SK-N-MC (cell line): ENCODE results near the gene PTPA.

ENCODE experiments used
- DNase-seq: peaks from one replicate; pipeline ENCODE4 v3.0.0-alpha.2; 2011; ENCODE audit warnings: low read depth, low spot score
- H3K27ac ChIP-seq: fragments of 200-600 bp; sonication (generic); 2 replicates; pipeline ENCODE4 v1.5.1; 2016; ENCODE audit warnings: mixed run types
- H3K36me3 ChIP-seq: fragments of 200-600 bp; sonication (generic); 2 replicates; pipeline ENCODE4 v1.6.1; 2017; ENCODE audit warnings: antibody characterized with exemption, low read length, mixed read lengths; ENCODE audit not compliant: insufficient read depth
- H3K4me3 ChIP-seq: fragments of 200-600 bp; sonication (generic); 2 replicates; pipeline ENCODE4 v1.5.1; 2016
- H3K9ac ChIP-seq: fragments of 200-600 bp; sonication (generic); 2 replicates; pipeline ENCODE4 v1.8.0; 2017; ENCODE audit warnings: mixed run types, mixed read lengths; ENCODE audit not compliant: insufficient read length
- H3K9me3 ChIP-seq: fragments of 200-600 bp; sonication (generic); 2 replicates; pipeline ENCODE4 v1.6.1; 2017; ENCODE audit warnings: low read depth, mild to moderate bottlenecking, antibody characterized with exemption, low read length, moderate library complexity, mixed read lengths
- EZH2 ChIP-seq: fragments of 200-600 bp; sonication (generic); IDR thresholded peaks from one replicate; pipeline ENCODE4 v1.6.1; 2017; ENCODE audit warnings: antibody characterized with exemption
- FOXP2 ChIP-seq: optimal IDR thresholded peaks from 2 replicates; pipeline ENCODE3; 2011; ENCODE audit warnings: mild to moderate bottlenecking, moderate library complexity; ENCODE audit not compliant: insufficient read depth; ENCODE audit errors: extremely low read length, control extremely low read depth
- POLR2AphosphoS5 ChIP-seq: IDR thresholded peaks from 2 replicates; pipeline ENCODE4 v1.6.1; 2012; ENCODE audit warnings: mild to moderate bottlenecking, low read depth, low read length, borderline replicate concordance

PTPA gene

DNA sequence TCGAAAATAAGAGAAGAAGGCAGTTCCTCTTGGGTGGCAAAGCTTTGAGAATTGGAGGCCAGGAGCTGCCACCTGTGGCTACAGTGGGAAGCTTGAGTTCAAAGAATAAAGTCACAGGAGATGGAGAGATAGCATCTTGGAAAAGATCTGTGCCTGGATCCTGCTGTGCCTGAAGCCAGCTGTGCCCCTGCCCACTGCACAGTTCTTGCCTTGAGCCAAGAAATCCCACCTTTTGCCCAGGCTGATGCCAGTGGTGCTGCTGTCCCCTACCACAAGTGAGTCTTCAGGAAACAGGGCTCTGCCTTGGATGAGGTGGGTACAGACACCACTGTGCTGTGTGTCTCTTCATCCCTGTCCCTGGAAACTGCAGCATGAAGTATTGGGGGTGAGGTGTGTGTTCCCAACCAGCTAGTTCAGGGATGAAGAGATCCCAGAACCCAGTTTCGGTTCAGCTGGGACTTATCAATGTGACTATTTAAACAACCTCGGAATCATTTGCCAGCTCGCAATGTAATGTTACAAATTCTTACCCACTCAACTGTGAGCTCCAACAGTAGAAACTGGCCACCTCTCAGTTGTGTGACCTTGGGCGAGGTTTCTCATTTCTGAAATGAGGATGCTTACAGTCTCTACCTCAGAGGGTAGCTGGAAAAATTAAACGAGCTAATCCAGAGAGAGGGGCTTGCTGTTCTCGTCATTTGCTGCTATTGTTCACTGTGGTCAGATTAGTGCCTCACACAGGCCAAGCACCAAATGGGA is 61.0 kb downstream of the PTPA start:
- TF ChIP-seq EZH2 (no peak), FOXP2 (no peak), POLR2AphosphoS5 (no peak)
- H3K9ac ChIP-seq = no peak overlapping the region
- no peak for DNase-seq

DNA sequence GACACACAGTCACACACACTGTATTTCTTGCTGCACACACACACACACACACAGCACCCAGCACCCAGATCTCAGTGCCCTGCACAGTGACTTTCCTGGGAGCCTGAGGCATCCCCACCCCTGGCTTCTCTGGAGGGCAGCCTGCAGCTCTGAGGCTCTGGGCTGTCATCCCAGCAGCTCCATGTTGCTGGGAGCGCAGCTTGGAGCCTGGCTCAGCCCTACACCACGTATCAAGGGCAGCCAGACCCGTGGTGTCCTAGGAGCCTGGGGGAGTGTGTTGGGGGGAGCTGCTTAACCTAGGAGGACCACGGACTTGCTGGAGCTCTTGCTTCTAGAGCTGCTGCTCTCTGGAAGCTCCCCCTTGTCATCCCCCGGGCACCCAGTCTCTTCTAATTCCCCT is 61.6 kb downstream of the PTPA start:
- H3K27ac ChIP-seq = no peak overlapping the region
- DNase-seq = no peak
- no peak overlapping the region for H3K9ac ChIP-seq
- no peaks in the 10 kb centered on the region for H3K36me3 ChIP-seq
- H3K4me3 ChIP-seq = no peak overlapping the region
- no peaks in the 10 kb centered on the region for H3K9me3 ChIP-seq
- no peak for TF ChIP-seq POLR2AphosphoS5
- TF ChIP-seq FOXP2 = no peak
- TF ChIP-seq EZH2 = no peak

More for the DNA sequence above, 61.0 kb downstream of the PTPA start:
- Histone ChIP-seq H3K4me3 (no peak overlapping the region), H3K27ac (no peak overlapping the region), H3K36me3 (no peaks in the 10 kb centered on the region), H3K9me3 (no peaks in the 10 kb centered on the region)

DNA sequence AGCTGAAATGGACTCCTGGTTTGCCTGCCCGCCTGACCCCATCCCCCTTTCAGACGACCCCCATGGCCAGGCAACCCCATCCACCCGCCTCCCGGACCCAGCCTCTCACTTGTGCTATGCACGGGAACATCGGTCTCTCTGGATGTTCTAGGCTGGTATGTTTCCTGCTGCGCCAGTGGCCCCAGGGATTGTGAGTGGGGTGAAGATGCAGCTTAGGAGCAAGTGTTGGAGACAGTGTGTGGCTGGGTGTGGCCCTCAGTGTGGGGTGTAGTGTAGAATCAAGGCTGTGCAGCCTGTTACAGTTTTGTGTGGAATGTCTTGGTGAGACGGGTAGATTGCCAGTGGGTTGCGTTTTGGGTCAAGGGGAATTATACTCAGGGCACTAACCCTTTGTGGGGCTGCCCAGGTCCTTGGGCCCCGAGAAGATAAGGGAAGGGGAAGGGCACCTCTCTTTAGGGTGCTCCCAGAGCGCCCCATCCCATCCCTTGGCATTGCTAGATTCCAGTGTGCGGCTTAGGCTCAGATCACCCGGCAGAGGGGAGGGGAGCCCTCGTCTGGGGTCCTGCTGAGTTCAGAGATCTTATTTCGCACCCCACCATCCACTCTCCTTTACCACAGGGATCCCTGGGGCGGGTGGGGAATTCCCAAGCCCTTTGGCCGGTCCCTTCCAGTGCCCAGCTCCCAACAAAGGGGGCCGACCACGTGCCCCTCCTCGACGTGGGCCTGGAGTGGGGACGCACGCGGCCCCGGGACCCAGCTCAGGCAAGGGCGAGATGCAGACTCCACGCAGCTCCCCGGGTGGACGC is 62.3 kb downstream of the PTPA start:
- no peak overlapping the region for H3K27ac ChIP-seq
- DNase-seq = no peak
- peak overlapping the region; percentile 66 for H3K9ac ChIP-seq
- no peaks in the 10 kb centered on the region for H3K9me3 ChIP-seq
- TF ChIP-seq EZH2 (no peak), FOXP2 (no peak), POLR2AphosphoS5 (no peak)
- H3K4me3 ChIP-seq = peak overlapping the region; percentile 89
- no peaks in the 10 kb centered on the region for H3K36me3 ChIP-seq

DNA sequence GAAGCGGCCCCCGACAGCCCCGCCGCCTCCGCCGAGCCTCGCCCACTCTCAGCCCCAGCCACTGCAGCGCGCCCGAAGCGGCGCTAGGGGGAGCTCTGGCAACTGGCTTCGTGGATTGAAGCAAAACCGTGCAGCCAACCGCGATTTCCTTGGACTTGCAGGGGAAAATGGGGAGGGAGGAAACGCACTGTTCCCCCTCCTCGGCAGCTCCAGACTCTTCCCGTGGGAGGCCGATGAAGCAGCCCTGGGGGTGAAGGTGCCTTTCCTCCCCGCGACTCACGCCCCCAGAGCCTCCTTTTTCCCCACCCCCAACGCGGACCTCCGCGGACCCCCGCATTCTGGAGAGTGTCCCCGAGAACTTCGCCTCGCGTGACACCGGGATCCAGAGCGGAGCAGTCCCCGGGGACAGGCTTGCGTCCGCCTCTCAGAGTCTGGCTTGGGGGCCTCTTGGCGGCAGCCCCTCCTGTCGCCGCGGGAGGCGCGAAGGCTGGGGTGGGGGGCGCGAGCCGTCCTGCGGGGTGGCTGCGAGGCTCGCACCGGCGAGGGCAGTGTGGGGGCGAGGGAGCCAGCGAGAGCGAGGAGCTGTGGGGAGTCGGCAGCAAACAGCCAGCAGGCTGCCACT is 63.0 kb downstream of the PTPA start:
- TF ChIP-seq POLR2AphosphoS5 (no peak; the same call in 1 of the 2 replicates), FOXP2 (no peak), EZH2 (no peak)
- Histone ChIP-seq H3K4me3 (peak overlapping the region; percentile 89), H3K36me3 (no peaks in the 10 kb centered on the region), H3K27ac (peak overlapping the region; percentile 88), H3K9ac (peak overlapping the region; percentile 81), H3K9me3 (no peaks in the 10 kb centered on the region)
- peak; percentile 80 for DNase-seq

DNA sequence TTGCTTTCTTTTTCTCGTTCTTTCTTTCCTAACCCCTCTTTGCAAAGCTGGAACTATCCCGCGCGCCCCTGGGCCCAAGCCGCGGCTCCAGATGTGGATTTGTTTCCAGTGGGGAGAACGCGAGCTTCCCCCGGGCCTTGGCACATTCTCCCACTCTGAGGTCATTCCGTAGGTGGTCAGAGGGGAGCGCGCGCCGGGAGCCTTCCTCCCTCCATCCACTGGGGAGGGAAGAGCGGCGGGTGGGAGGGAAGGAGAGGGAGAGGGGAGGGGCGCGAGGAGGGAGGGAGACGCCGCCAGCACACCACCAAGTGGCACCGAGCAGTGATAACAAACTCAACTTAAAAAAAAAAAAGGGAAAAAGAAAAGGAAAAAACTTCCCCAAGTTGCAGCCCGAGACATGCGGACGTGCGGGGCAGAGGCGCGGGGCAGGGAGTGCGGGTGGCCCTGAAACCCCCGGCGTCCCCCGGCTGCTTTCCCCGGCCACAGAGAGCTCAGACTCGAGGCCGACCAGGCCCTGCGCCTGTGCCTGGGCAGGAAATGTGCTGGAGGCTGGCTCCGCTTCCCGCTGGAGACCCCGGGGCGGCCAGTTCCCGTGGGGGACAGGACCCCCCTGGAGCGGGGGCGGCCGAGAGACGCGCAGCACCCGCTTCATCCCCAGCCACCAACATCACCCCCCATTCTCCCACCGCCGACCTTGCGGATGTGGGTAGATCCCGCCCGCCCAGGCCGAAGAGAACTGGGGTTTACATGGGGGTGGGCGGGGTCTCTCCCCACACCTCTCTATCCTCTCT is 63.7 kb downstream of the PTPA start:
- Histone ChIP-seq H3K4me3 (peak overlapping the region; percentile 89), H3K36me3 (no peaks in the 10 kb centered on the region), H3K9me3 (no peaks in the 10 kb centered on the region), H3K9ac (peak overlapping the region; percentile 81), H3K27ac (peak overlapping the region; percentile 88)
- TF ChIP-seq POLR2AphosphoS5 = no peak; the same call in 1 of the 2 replicates
- TF ChIP-seq EZH2 = no peak
- no peak for TF ChIP-seq FOXP2
- DNase-seq = no peak

GRCh38 chr9:129175515-129175824 is 64.3 kb downstream of the PTPA start:
- peak overlapping the region; percentile 88 for H3K27ac ChIP-seq
- TF ChIP-seq POLR2AphosphoS5 (no peak), FOXP2 (no peak), EZH2 (no peak)
- H3K4me3 ChIP-seq = peak overlapping the region; percentile 89
- H3K9me3 ChIP-seq = no peaks in the 10 kb centered on the region
- DNase-seq = no peak
- no peaks in the 10 kb centered on the region for H3K36me3 ChIP-seq
- peak overlapping the region; percentile 58 for H3K9ac ChIP-seq

GRCh38 chr9:129175825-129176633 is 64.8 kb downstream of the PTPA start:
- DNase-seq = no peak
- Histone ChIP-seq H3K36me3 (no peaks in the 10 kb centered on the region), H3K9me3 (no peaks in the 10 kb centered on the region), H3K9ac (peak overlapping the region; percentile 78), H3K27ac (peak overlapping the region; percentile 88), H3K4me3 (peak overlapping the region; percentile 89)
- TF ChIP-seq POLR2AphosphoS5 (peak; percentile 60), EZH2 (no peak)
